Neural cell (in vitro differentiated cells): Measurements from ENCODE around the gene EMC7. TPM values are rescaled to one million over a fixed set of nuclear protein-coding genes. Genes with fewer than 3 reads are reported as not detected.

Experiments used
- H2AFZ ChIP-seq: fragments of 200-600, 300-800 bp; sonication (generic), shearing (Covaris generic); 2 replicates; pipeline ENCODE4 v1.6.0; 2014; ENCODE audit warnings: low read depth, mild to moderate bottlenecking, antibody characterized with exemption, low read length, moderate library complexity
- H3F3A ChIP-seq: fragments of 200-600 bp; shearing (Covaris generic); 2 replicates; pipeline ENCODE4 v1.6.1; 2016; ENCODE audit warnings: mild to moderate bottlenecking, moderate library complexity, mixed read lengths, antibody characterized with exemption, low read length; ENCODE audit not compliant: insufficient read depth, poor library complexity, severe bottlenecking
- H3K27ac ChIP-seq: fragments of 200-600, 300-800 bp; sonication (generic), shearing (Covaris generic); 2 replicates; pipeline ENCODE4 v1.5.1; 2014; ENCODE audit warnings: mild to moderate bottlenecking, low read length, moderate library complexity
- H3K27me3 ChIP-seq: fragments of 300-800, 200-600 bp; sonication (generic), shearing (Covaris generic); 2 replicates; pipeline ENCODE4 v1.6.0; 2014; ENCODE audit warnings: mild to moderate bottlenecking, low read depth, low read length, moderate library complexity; ENCODE audit not compliant: insufficient read depth
- H3K36me3 ChIP-seq: fragments of 300-800, 200-600 bp; sonication (generic), shearing (Covaris generic); 2 replicates; pipeline ENCODE4 v1.5.1; 2014; ENCODE audit warnings: mild to moderate bottlenecking, antibody characterized with exemption, low read length, moderate library complexity; ENCODE audit not compliant: insufficient read depth
- H3K4me2 ChIP-seq: fragments of 300-800, 200-600 bp; sonication (generic), shearing (Covaris generic); 2 replicates; pipeline ENCODE4 v1.6.0; 2014; ENCODE audit warnings: mild to moderate bottlenecking, low read length
- H3K4me3 ChIP-seq: fragments of 300-800, 200-600 bp; sonication (generic), shearing (Covaris generic); 2 replicates; pipeline ENCODE4 v1.5.1; 2014; ENCODE audit warnings: mild to moderate bottlenecking, low read length, moderate library complexity
- H3K79me2 ChIP-seq: fragments of 200-600 bp; shearing (Covaris generic); replicated peaks from 2 replicates; pipeline ENCODE4 v1.6.0; 2014; ENCODE audit warnings: mild to moderate bottlenecking, low read length, moderate library complexity; ENCODE audit not compliant: insufficient read depth
- H3K9ac ChIP-seq: fragments of 300-800, 200-600 bp; sonication (generic), shearing (Covaris generic); 2 replicates; pipeline ENCODE4 v1.6.1; 2016; ENCODE audit warnings: mild to moderate bottlenecking, low read length, mixed read lengths
- H3K9me2 ChIP-seq: fragments of 200-600 bp; shearing (Covaris generic); 2 replicates; pipeline ENCODE4 v1.6.1; 2016; ENCODE audit warnings: mild to moderate bottlenecking, low read length, mixed read lengths; ENCODE audit not compliant: insufficient read depth
- H3K9me3 ChIP-seq: fragments of 200-600, 300-800 bp; sonication (generic), shearing (Covaris generic); 2 replicates; pipeline ENCODE4 v1.6.1; 2016; ENCODE audit warnings: mild to moderate bottlenecking, mixed run types, low read length, moderate library complexity, mixed read lengths
- H4K20me1 ChIP-seq: fragments of 200-600 bp; shearing (Covaris generic); 2 replicates; pipeline ENCODE4 v1.6.1; 2016; ENCODE audit warnings: mild to moderate bottlenecking, mixed run types; ENCODE audit not compliant: insufficient read depth
- EP300 ChIP-seq: fragments of 450-650 bp; conservative IDR thresholded peaks from 2 replicates; pipeline ENCODE4 v1.6.1; 2014; ENCODE audit warnings: antibody characterized with exemption, mild to moderate bottlenecking, moderate library complexity; ENCODE audit not compliant: poor library complexity, severe bottlenecking
- EZH2 ChIP-seq: fragments of 200-600, 300-800 bp; shearing (Covaris generic), sonication (generic); IDR thresholded peaks from 2 replicates; pipeline ENCODE4 v1.6.1; 2014; ENCODE audit warnings: antibody characterized with exemption, low read length, borderline replicate concordance, mild to moderate bottlenecking; ENCODE audit not compliant: insufficient read depth, poor library complexity, severe bottlenecking
- MXI1 ChIP-seq: fragments of 450-650 bp; conservative IDR thresholded peaks from 2 replicates; pipeline ENCODE4 v1.6.1; 2014; ENCODE audit warnings: antibody characterized with exemption, mild to moderate bottlenecking; ENCODE audit not compliant: poor library complexity, severe bottlenecking
- POLR2AphosphoS5 ChIP-seq: IDR thresholded peaks from 2 replicates; pipeline ENCODE4 v1.6.1; 2012
- RAD21 ChIP-seq: fragments of 450-650 bp; conservative IDR thresholded peaks from 2 replicates; pipeline ENCODE4 v1.6.1; 2014; ENCODE audit warnings: antibody characterized with exemption, mild to moderate bottlenecking, moderate library complexity
- SMC3 ChIP-seq: fragments of 450-650 bp; conservative IDR thresholded peaks from 2 replicates; pipeline ENCODE4 v1.6.1; 2014; ENCODE audit warnings: antibody characterized with exemption, mild to moderate bottlenecking, moderate library complexity; ENCODE audit not compliant: poor library complexity
- TAF1 ChIP-seq: IDR thresholded peaks from 2 replicates; pipeline ENCODE4 v1.6.1; 2012; ENCODE audit warnings: low read depth
- polyA plus RNA-seq: library from polyadenylated mRNA; depleted of rRNA; stranded (reverse); fragments of >200 nt; gene quantifications from 2 replicates; pipeline ENCODE4 v1.2.3, GENCODE V29; 2014
- TF ChIP-seq, protein P1 (sequence below): IDR thresholded peaks from 2 replicates; pipeline ENCODE4 v1.6.1; 2012; ENCODE audit warnings: borderline replicate concordance
- TF ChIP-seq, protein P2 (sequence below): fragments of 450-650 bp; IDR thresholded peaks from 2 replicates; pipeline ENCODE4 v1.5.1; 2014; ENCODE audit warnings: antibody characterized with exemption, mild to moderate bottlenecking, moderate library complexity; ENCODE audit not compliant: poor library complexity, severe bottlenecking

EMC7 gene
- polyA plus RNA-seq, 1 donor from 2014 or later = 65.7 TPM

DNA sequence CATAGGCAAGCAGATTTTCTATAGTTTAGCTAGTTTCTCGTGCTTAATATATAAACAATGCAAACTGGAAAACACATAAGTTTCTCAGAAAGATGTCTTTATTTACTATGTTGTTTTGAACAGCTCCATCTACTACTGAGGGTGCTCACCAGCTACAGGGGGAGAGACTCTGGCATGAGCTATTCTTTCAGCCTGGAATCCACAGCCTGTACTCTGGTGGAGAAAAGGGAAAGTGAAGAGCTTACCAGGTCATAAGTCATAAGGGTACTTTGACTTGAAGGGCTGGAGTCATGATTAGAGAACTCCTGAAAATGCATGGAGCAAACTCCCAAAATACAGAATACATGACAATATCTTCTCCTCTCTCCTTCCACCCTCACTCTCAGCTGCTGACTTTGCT, 58.3 kb downstream of the EMC7 start:
- Histone ChIP-seq H3K36me3 (no peaks in the 10 kb centered on the region), H3K27ac (no peak overlapping the region), H3K79me2 (no peaks in the 10 kb centered on the region), H3K9ac (no peak overlapping the region), H3K4me3 (no peak overlapping the region), H3F3A (no peaks in the 10 kb centered on the region), H4K20me1 (no peaks in the 10 kb centered on the region), H3K27me3 (no peaks in the 10 kb centered on the region), H2AFZ (no peak overlapping the region), H3K4me2 (no peak overlapping the region), H3K9me2 (no peaks in the 10 kb centered on the region), H3K9me3 (no peaks in the 10 kb centered on the region)
- TF ChIP-seq, protein P1, sequence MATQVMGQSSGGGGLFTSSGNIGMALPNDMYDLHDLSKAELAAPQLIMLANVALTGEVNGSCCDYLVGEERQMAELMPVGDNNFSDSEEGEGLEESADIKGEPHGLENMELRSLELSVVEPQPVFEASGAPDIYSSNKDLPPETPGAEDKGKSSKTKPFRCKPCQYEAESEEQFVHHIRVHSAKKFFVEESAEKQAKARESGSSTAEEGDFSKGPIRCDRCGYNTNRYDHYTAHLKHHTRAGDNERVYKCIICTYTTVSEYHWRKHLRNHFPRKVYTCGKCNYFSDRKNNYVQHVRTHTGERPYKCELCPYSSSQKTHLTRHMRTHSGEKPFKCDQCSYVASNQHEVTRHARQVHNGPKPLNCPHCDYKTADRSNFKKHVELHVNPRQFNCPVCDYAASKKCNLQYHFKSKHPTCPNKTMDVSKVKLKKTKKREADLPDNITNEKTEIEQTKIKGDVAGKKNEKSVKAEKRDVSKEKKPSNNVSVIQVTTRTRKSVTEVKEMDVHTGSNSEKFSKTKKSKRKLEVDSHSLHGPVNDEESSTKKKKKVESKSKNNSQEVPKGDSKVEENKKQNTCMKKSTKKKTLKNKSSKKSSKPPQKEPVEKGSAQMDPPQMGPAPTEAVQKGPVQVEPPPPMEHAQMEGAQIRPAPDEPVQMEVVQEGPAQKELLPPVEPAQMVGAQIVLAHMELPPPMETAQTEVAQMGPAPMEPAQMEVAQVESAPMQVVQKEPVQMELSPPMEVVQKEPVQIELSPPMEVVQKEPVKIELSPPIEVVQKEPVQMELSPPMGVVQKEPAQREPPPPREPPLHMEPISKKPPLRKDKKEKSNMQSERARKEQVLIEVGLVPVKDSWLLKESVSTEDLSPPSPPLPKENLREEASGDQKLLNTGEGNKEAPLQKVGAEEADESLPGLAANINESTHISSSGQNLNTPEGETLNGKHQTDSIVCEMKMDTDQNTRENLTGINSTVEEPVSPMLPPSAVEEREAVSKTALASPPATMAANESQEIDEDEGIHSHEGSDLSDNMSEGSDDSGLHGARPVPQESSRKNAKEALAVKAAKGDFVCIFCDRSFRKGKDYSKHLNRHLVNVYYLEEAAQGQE = no peak
- no peak for TF ChIP-seq POLR2AphosphoS5
- TF ChIP-seq TAF1 = no peak
- no peak for TF ChIP-seq EP300
- no peak for TF ChIP-seq MXI1
- TF ChIP-seq, protein P2, sequence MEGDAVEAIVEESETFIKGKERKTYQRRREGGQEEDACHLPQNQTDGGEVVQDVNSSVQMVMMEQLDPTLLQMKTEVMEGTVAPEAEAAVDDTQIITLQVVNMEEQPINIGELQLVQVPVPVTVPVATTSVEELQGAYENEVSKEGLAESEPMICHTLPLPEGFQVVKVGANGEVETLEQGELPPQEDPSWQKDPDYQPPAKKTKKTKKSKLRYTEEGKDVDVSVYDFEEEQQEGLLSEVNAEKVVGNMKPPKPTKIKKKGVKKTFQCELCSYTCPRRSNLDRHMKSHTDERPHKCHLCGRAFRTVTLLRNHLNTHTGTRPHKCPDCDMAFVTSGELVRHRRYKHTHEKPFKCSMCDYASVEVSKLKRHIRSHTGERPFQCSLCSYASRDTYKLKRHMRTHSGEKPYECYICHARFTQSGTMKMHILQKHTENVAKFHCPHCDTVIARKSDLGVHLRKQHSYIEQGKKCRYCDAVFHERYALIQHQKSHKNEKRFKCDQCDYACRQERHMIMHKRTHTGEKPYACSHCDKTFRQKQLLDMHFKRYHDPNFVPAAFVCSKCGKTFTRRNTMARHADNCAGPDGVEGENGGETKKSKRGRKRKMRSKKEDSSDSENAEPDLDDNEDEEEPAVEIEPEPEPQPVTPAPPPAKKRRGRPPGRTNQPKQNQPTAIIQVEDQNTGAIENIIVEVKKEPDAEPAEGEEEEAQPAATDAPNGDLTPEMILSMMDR = no peak
- TF ChIP-seq RAD21 = no peak
- no peak for TF ChIP-seq EZH2
- no peak for TF ChIP-seq SMC3

DNA sequence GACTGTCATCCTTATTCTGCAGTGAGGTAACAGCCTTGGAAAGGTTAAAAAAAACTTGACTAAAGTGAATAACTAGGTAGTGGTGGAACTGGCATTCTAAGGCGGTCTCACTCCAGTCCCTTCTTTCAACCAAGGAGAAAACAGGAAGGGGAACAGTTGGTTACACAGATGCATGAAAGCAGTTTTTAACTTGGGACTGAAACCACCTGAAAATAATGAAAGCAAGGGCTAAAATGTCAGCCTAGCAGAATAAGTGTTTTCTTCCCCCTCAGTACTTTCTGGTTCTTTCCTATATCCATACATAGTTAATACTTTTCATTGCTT, 61.9 kb downstream of the EMC7 start:
- H3K9ac ChIP-seq = no peak overlapping the region
- no peaks in the 10 kb centered on the region for H4K20me1 ChIP-seq
- H3K27ac ChIP-seq = no peak overlapping the region
- no peaks in the 10 kb centered on the region for H3F3A ChIP-seq
- peak overlapping the region; percentile 64 for H3K4me3 ChIP-seq
- H3K9me2 ChIP-seq = no peaks in the 10 kb centered on the region
- H3K9me3 ChIP-seq = no peaks in the 10 kb centered on the region
- no peaks in the 10 kb centered on the region for H3K79me2 ChIP-seq
- H2AFZ ChIP-seq = no peak overlapping the region
- H3K27me3 ChIP-seq = no peaks in the 10 kb centered on the region
- TF ChIP-seq TAF1 = no peak
- no peak for TF ChIP-seq RAD21
- TF ChIP-seq EP300 = no peak
- no peak for TF ChIP-seq SMC3
- TF ChIP-seq, protein P1 = no peak
- no peak for TF ChIP-seq POLR2AphosphoS5
- TF ChIP-seq EZH2 = no peak
- TF ChIP-seq MXI1 = no peak
- TF ChIP-seq, protein P2 = no peak
- peak overlapping the region; percentile 62 for H3K4me2 ChIP-seq
- no peaks in the 10 kb centered on the region for H3K36me3 ChIP-seq
